GM18508 (cell line): ENCODE measurements around the gene MTCL1.

Experiments
- ATAC-seq: cut with Tn5 transposase; IDR thresholded peaks from one replicate; pipeline ENCODE4 v1.9.1; 2021; ENCODE audit warnings: moderate number of reproducible peaks; ENCODE audit not compliant: insufficient read depth, unreplicated experiment

Gene MTCL1

DNA sequence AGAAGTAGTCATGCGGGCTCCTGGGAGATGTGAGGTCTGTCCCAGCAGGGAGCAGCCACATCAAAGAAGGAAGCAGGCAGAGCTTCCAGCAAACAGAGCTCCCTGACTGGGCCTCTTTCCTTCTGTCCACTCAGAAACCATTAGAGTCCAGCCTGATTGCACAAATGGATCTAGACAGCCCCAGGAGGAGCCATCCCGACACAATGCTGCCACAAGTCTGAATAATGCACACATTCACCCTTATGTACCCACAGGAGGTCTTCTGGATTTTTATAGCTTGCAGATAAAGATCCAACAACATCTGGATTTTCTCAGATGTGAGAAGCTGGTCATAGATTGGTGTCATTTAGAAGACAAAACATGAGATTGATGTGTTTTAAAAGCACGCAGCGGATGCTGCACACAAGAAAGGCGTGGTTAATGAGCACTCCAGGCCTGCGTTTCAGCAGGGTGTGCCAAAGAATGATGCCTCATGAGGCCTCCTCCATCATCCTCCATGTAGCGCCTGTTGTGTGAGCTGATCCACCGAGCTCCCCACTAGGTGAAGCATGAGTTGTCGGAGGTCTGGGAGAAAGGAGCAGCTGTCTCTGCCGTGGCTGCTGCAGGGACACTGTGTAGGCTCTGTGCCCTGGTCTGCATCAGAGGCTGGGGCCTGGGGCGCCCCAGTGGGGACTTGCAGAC lies 60.6 kb downstream of the MTCL1 start:
- no peak for ATAC-seq

- no peak for ATAC-seq
Measured at GRCh38 chr18:8766559-8767293, 61.4 kb downstream of the MTCL1 start.

GRCh38 chr18:8767340-8767739 lies 62.0 kb downstream of the MTCL1 start:
- ATAC-seq: no peak

- ATAC-seq: no peak
Measured at GRCh38 chr18:8769509-8770095, 64.2 kb downstream of the MTCL1 start.

DNA sequence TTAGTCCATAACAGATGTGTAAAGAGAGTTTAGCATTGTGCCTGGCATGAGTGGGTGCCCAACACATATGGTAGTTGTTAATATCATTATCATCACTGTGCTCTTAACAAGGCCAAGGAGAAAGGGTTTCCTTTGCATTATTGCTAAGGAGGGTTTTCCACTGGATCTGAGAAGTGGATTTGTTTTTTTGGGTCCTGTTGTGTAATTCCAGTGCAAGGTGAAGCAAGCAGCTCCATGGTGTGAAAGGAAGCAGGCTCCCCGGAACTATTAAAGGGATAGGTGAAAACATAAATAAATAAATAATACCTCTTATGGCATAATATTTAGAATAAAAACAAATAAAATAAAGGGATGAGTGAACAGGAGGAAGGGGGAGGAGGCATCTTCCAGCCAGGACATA lies 65.3 kb downstream of the MTCL1 start:
- no peak for ATAC-seq

- ATAC-seq: no peak
Measured at GRCh38 chr18:8771930-8772329, 66.6 kb downstream of the MTCL1 start.

GRCh38 chr18:8773980-8774379 lies 68.6 kb downstream of the MTCL1 start:
- ATAC-seq: no peak

- ATAC-seq: no peak
Measured at GRCh38 chr18:8776013-8776943, 70.9 kb downstream of the MTCL1 start.

GRCh38 chr18:8777846-8778245 lies 72.5 kb downstream of the MTCL1 start:
- no peak for ATAC-seq

DNA sequence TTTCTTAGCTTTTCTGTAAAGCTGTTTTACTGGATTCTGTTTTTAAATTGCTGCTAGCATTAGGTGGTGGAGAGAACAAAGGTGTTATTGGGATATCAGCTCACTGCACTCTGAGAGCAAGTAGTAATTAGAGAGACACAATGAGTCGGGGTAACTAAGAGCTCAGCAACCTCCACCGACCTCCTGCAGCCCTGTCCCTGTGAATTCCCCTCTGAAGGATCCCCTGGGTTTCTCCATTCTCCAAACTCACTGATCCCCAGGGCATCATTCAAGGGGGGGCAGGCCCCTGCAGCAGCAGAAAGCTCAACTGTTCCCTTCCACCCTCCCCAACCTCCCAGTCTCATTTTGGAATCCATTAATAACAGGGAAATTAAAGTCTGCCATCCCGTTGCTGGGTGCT lies 73.0 kb downstream of the MTCL1 start:
- no peak for ATAC-seq

- no peak for ATAC-seq
Measured at GRCh38 chr18:8778824-8779223, 73.5 kb downstream of the MTCL1 start.

- no peak for ATAC-seq
Measured at GRCh38 chr18:8779251-8779650, 73.9 kb downstream of the MTCL1 start.

DNA sequence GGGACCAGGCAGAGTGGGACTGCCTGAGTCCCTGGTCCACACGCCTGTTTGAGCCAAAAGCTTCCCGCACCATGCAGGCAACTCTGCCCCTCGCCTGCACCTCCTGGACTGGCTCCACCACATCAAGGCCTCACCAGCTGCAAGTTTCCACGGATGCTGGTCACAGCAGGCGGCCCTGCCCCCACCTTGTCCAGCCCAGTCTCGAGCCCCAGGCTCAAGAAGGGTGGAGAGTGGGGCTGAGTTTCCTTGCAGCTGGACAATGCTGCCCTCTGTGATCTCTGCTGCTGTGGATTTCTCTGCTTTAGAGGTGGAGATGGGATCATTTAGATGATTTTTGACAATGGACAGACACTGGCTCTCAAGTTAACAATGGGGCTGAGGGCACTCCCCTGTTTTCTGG lies 74.9 kb downstream of the MTCL1 start:
- no peak for ATAC-seq

GRCh38 chr18:8781671-8782070 lies 76.3 kb downstream of the MTCL1 start:
- no peak for ATAC-seq

GRCh38 chr18:8783335-8783993 lies 78.1 kb downstream of the MTCL1 start:
- no peak for ATAC-seq

DNA sequence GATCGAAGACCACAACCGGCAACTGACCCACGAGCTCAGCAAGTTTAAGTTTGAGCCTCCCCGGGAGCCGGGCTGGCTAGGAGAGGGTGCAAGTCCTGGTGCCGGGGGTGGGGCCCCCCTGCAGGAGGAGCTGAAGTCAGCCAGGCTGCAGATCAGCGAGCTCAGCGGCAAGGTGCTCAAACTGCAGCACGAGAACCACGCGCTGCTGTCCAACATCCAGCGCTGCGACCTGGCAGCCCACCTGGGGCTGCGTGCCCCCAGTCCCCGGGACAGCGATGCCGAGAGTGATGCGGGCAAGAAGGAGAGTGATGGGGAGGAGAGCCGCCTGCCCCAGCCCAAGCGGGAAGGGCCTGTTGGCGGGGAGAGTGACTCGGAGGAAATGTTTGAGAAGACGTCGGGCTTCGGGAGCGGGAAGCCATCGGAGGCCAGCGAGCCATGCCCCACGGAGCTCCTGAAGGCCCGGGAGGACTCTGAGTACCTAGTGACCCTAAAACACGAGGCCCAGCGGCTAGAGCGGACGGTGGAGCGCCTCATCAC lies 78.7 kb downstream of the MTCL1 start:
- no peak for ATAC-seq

- ATAC-seq: no peak
Measured at GRCh38 chr18:8785261-8785660, 79.9 kb downstream of the MTCL1 start.

DNA sequence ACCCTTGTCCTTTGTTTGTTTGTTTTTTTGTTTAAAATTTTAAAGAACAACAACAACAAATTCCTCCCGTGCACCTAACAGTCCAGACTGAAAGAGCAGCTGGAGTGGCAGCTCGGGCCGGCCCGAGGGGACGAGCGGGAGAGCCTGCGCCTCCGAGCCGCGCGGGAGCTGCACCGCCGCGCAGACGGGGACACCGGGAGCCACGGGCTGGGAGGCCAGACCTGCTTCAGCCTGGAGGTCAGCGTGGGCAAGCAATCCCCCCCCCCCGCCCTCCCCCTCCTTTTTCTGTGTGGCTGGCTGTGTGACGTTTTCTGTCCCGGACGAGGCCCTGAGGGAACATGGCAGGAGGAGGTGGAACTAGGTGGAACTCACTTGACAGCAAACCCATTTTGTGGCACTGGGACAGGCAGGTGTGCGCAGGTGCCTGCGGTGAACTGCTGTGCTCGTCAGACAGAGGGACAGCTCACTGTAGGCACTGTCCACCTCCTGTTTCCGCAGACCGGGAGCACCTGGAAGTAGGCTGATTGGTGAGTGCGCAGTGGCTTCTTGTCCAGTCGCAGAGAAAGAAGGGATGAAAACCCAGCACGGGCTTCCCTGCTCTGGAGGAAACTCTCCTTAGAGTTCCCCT lies 80.6 kb downstream of the MTCL1 start:
- no peak for ATAC-seq
